Right atrium auricular region (tissue), 2 donors: ENCODE data around the gene CD55. TPM values are rescaled to one million over a fixed set of nuclear protein-coding genes. Genes with fewer than 3 reads are reported as not detected.

Source experiments
- DNase-seq: peaks from one replicate; pipeline ENCODE4 v3.0.0-alpha.2; 2019; ENCODE audit warnings: low spot score
- H3K27ac ChIP-seq, 2 donors: fragments of 200-600 bp; sonication (generic); 1 replicate in 1 of 2; 2 replicates in 1 of 2; pipeline ENCODE4 v1.5.1; 2016 to 2019
- H3K27me3 ChIP-seq, 2 donors: fragments of 200-600 bp; sonication (generic); one replicate each; pipeline versions ENCODE4 v1.5.1 to v1.6.0; 2017 to 2019
- H3K36me3 ChIP-seq: fragments of 200-600 bp; sonication (generic); one replicate; pipeline ENCODE4 v1.5.1; 2016
- H3K4me1 ChIP-seq, 2 donors: fragments of 200-600 bp; sonication (generic); one replicate each; pipeline versions ENCODE4 v1.5.1 to v1.6.0; 2017 to 2019
- H3K4me3 ChIP-seq, 2 donors: fragments of 200-600 bp; sonication (generic); 1 replicate in 1 of 2; 2 replicates in 1 of 2; pipeline ENCODE4 v1.5.1; 2017 to 2019; ENCODE audit warnings: mild to moderate bottlenecking in 1 of 2, moderate library complexity in 1 of 2
- H3K9me3 ChIP-seq, 2 donors: fragments of 200-600 bp; sonication (generic); one replicate each; pipeline ENCODE4 v1.5.1; 2019
- total RNA-seq, 2 donors: library from RNA; depleted of rRNA; stranded (reverse); fragments of >200 nt; gene quantifications; one replicate each; pipeline ENCODE4 v1.1.0, GENCODE V29; 2016
- TF ChIP-seq, protein P1 (sequence below), 2 donors: fragments of 200-600 bp; sonication (generic); IDR thresholded peaks; one replicate each; pipeline ENCODE4 v1.5.1; 2019; ENCODE audit warnings: antibody characterized with exemption in 2 of 2

Gene CD55
- total RNA-seq, 2 donors from 2014 or later = 109 to 117 TPM

DNA sequence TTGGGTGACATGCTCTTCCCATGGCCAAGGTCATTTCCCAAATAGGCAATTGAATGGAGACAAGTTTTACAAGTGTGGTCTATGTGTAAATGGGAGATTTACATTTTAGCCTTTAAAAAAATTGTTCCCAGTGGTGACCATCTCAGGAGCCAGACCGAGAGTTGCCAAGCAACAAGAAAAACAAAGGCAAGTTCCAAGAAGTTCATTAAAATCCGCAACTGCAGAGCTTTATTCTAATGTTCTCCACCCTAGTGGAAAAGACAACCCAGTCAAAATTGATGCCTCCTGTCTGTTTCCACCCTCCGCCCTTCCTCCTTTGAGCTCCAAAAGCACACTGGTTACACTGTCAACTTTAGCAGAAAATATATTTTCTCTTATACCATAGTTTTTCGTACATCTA is 33.2 kb upstream of the CD55 start:
- TF ChIP-seq, protein P1, sequence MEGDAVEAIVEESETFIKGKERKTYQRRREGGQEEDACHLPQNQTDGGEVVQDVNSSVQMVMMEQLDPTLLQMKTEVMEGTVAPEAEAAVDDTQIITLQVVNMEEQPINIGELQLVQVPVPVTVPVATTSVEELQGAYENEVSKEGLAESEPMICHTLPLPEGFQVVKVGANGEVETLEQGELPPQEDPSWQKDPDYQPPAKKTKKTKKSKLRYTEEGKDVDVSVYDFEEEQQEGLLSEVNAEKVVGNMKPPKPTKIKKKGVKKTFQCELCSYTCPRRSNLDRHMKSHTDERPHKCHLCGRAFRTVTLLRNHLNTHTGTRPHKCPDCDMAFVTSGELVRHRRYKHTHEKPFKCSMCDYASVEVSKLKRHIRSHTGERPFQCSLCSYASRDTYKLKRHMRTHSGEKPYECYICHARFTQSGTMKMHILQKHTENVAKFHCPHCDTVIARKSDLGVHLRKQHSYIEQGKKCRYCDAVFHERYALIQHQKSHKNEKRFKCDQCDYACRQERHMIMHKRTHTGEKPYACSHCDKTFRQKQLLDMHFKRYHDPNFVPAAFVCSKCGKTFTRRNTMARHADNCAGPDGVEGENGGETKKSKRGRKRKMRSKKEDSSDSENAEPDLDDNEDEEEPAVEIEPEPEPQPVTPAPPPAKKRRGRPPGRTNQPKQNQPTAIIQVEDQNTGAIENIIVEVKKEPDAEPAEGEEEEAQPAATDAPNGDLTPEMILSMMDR (IDR thresholded peaks at IDR 0.05) = no peak
- Histone ChIP-seq H3K4me3 (no peak overlapping the region), H3K36me3 (no peaks in the 10 kb centered on the region), H3K4me1 (peaks cover 0 to 8% of the 10 kb centered on the region in 2 donors), H3K27me3 (no peaks in the 10 kb centered on the region), H3K27ac (no peak overlapping the region), H3K9me3 (no peaks in the 10 kb centered on the region)
- DNase-seq = no peak

DNA sequence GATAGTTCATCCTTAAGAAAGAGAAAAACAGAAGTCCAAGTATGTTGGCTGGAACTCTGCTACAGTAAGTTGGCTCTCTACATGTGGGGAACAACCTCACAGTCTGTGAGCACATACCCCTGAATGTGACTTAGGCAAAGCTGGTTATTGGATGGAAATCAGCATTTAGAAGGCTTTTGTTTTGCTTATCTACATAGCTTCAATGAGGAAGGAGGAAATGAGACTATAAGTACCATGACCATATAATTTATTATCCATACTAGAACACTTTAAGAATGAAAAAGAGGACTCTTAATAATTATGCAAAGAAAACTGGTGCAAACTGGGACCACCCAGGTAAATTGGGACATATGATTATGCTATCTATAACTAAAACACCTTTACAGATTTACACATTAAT is 31.7 kb upstream of the CD55 start:
- no peak for DNase-seq
- Histone ChIP-seq H3K27me3 (no peaks in the 10 kb centered on the region), H3K4me3 (no peak overlapping the region), H3K36me3 (no peaks in the 10 kb centered on the region), H3K27ac (no peak overlapping the region), H3K4me1 (peaks cover 0 to 6% of the 10 kb centered on the region in 2 donors), H3K9me3 (no peaks in the 10 kb centered on the region)
- TF ChIP-seq, protein P1 (IDR thresholded peaks at IDR 0.05) = no peak

DNA sequence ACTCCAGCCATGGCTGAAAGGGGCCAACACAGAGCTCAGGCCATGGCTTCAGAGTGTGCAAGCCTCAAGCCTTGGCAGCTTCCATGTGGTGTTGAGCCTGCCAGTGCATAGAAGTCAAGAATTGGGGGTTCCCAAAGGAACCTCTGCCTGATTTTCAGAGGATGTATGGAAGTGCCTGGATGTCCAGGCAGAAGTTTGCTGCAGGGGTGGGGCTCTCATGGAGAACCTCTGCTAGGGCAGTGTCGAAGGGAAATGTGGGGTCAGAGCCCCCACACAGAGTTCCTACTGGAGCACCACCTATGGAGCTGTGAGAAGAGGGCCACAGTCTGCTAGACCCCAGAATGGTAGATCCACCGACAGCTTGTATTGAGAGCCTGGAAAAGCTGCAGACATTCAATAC is 29.8 kb upstream of the CD55 start:
- H3K4me3 ChIP-seq = no peak overlapping the region
- no peaks in the 10 kb centered on the region for H3K36me3 ChIP-seq
- peaks cover 0 to 4% of the 10 kb centered on the region in 2 donors for H3K4me1 ChIP-seq
- DNase-seq = no peak
- H3K9me3 ChIP-seq = no peaks in the 10 kb centered on the region
- H3K27ac ChIP-seq = no peak overlapping the region
- H3K27me3 ChIP-seq = no peaks in the 10 kb centered on the region
- TF ChIP-seq, protein P1 (IDR thresholded peaks at IDR 0.05) = no peak

DNA sequence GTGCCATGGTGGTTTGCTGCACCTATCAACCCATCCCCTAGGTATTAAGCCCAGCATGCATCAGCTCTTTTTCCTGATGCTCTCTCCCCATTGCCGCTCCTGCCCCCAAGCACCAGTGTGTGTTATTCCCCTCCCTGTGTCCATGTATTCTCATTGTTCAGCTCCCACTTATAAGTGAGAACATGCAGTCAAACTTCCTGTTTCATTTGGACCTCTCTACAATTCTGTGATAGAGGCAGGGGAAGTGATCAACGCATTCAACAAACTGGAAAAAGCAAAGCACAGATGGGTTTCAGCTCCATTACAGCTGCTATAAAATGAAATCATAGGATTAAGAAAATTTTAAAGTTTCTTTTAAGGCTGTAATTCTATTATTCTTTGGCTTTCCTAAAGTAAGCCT is 23.3 kb upstream of the CD55 start:
- Histone ChIP-seq H3K9me3 (no peaks in the 10 kb centered on the region), H3K36me3 (no peaks in the 10 kb centered on the region), H3K4me1 (peaks cover 0 to 12% of the 10 kb centered on the region in 2 donors), H3K27ac (no peak overlapping the region), H3K27me3 (no peaks in the 10 kb centered on the region), H3K4me3 (no peak overlapping the region)
- TF ChIP-seq, protein P1 (IDR thresholded peaks at IDR 0.05) = no peak
- DNase-seq = no peak

DNA sequence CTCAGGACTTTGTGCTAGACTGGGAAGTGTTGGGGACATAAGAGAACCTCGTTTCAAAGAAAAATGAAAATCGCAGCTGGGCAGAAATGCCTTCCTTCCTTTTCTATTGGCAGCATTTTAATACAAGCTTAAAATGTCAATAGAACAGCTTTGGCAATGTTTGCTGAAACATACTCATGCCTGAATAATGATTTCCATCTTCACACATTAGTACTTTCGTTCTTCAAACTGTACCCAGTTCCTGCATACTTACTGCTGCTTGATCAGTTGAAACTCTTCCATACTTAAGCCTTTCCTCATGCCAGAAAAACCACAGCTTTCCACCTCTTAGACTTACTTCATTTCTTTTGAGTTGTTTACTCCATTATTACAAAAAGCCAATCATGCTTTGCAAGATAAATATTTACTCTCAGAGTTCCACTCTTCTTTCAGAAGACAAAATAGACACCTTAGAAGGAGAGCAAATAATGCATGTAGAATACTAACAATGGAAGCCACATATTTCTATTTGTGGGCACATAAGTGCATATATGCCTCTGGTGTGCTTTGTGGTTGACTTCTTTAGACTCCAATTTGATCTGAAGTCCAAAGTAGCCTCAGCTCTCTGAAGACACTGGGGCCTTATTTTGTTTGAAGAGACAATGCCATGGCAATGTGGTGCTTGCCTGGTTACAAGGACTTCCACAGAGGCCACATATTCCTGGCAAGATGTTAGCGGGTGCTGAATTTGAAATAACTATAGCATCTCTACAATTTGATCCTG is 22.7 kb upstream of the CD55 start:
- Histone ChIP-seq H3K27ac (no peak overlapping the region), H3K36me3 (no peaks in the 10 kb centered on the region), H3K4me3 (no peak overlapping the region), H3K4me1 (peaks cover 0 to 12% of the 10 kb centered on the region in 2 donors), H3K27me3 (no peaks in the 10 kb centered on the region), H3K9me3 (no peaks in the 10 kb centered on the region)
- TF ChIP-seq, protein P1 (IDR thresholded peaks at IDR 0.05) = no peak
- no peak for DNase-seq

DNA sequence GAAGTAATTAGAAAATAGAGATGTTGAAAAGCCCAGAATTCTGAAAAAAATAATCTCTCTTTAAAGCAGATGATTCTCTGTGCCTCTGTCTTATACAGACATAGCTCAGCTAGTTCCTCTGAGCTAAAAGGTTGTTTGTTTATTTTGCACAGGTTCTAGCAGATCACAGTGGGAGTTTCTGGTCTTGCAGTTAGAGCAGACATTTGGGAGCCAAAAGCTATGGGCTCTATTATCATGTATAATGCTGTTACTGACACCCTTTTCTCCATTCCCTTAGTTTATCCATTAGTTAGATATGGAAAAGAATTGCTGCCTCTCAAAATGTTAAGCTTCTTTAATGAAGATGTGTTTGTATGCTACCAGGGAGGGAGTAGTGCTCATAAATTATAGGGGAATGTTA is 20.5 kb upstream of the CD55 start:
- Histone ChIP-seq H3K27ac (no peak overlapping the region), H3K27me3 (no peaks in the 10 kb centered on the region), H3K4me1 (peaks cover 0 to 12% of the 10 kb centered on the region in 2 donors), H3K4me3 (no peak overlapping the region), H3K36me3 (no peaks in the 10 kb centered on the region), H3K9me3 (no peaks in the 10 kb centered on the region)
- no peak for DNase-seq
- TF ChIP-seq, protein P1 (IDR thresholded peaks at IDR 0.05) = no peak
